NCI-H187 treated with DMSO at 0.1 percent for 48 hours (cell line): Measurements from ENCODE around the gene FBL.

Experiments
- DNase-seq: peaks from one replicate; lab custom pipeline; 2025; lab: John Stamatoyannopoulos, UW

FBL gene

GRCh38 chr19:39788244-39788643 lies 57.9 kb downstream of the FBL start:
- DNase-seq, result no peak
